Left forelimb (tissue), 1 donor: Measurements from ENCODE around the gene CHGA.

Experiments used
- DNase-seq: peaks from one replicate; pipeline ENCODE4 v3.0.0-alpha.2; 2018; ENCODE audit warnings: low spot score

Gene CHGA

GRCh38 chr14:92930737-92931602 is 8.0 kb downstream of the CHGA start:
- no peak for DNase-seq

- DNase-seq = no peak
These were observed 8.9 kb downstream of the CHGA start for GRCh38 chr14:92931681-92932447.

DNA sequence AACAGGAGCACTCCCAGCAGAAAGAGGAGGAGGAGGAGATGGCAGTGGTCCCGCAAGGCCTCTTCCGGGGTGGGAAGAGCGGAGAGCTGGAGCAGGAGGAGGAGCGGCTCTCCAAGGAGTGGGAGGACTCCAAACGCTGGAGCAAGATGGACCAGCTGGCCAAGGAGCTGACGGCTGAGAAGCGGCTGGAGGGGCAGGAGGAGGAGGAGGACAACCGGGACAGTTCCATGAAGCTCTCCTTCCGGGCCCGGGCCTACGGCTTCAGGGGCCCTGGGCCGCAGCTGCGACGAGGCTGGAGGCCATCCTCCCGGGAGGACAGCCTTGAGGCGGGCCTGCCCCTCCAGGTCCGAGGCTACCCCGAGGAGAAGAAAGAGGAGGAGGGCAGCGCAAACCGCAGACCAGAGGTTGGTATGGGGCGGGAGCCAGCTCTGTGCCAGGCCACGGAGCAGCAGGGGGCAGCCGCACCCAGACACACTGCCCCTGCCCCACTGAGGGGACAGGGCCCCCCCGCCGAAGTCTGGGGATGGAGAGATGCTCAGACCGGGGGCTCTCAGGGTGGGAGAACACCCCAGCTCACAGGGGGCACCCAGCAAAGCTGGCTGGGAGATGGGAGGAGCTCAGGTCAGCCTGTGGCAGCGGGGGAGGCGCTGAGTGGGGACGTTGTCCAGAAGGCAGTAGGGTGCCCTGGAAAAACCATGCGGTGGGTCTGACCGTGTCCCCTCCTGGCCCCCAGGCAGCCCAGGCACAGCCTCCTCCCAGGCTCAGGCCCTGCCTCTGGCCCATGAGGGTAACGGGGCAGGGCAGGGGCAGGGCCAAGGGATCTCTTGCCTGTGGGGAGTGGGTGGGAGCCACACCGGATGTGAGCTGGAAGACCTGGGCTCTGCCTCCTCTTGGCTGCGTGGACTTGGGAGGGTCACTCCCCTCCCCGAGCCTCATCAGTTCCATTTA is 9.8 kb downstream of the CHGA start:
- no peak for DNase-seq

- no peak for DNase-seq
These were observed 10.5 kb downstream of the CHGA start for GRCh38 chr14:92933481-92933880.

GRCh38 chr14:92934196-92935085 is 11.5 kb downstream of the CHGA start:
- DNase-seq = no peak

DNA sequence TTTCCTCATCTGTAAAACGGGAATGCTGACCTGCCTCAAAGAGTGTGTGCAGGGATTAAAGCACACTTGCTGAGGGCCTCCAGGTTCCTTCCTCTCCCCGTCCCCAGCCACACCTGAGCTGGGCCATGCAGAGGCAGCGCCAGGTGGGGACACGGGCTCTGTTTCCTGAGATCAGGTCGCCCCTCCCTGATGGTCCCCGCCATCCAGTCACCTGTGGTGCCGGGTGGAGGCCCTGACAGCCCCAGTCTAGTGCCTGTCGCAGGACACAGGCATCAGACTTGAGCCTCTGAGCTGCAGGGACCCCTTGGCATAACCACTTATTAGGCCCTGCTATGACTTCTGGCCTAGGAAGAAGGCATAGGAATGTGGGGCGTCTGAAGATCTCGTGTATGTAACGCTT is 12.5 kb downstream of the CHGA start:
- no peak for DNase-seq

DNA sequence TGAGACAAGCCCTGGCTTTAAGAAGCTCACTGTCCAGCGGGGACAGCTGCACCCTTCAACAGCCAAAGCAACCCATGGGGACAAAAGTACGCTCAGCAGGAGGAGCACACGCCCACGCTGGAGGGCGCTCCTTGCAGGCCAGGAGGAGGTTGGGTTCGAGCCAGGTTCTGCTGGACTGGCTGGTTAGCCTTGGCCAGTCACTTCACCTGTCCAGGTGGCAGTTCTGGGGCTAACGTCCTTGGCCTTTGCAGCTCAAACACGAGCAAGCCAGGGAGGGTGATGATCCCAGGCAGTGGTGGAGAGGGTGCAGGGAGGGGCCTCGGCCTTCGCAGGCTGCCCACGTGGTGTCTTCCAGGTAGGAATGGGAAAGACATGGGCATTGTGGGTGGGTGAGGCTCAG is 13.1 kb downstream of the CHGA start:
- no peak for DNase-seq

GRCh38 chr14:92937051-92937937 is 14.3 kb downstream of the CHGA start:
- DNase-seq = no peak

GRCh38 chr14:92938235-92938875 is 15.4 kb downstream of the CHGA start:
- DNase-seq = no peak

DNA sequence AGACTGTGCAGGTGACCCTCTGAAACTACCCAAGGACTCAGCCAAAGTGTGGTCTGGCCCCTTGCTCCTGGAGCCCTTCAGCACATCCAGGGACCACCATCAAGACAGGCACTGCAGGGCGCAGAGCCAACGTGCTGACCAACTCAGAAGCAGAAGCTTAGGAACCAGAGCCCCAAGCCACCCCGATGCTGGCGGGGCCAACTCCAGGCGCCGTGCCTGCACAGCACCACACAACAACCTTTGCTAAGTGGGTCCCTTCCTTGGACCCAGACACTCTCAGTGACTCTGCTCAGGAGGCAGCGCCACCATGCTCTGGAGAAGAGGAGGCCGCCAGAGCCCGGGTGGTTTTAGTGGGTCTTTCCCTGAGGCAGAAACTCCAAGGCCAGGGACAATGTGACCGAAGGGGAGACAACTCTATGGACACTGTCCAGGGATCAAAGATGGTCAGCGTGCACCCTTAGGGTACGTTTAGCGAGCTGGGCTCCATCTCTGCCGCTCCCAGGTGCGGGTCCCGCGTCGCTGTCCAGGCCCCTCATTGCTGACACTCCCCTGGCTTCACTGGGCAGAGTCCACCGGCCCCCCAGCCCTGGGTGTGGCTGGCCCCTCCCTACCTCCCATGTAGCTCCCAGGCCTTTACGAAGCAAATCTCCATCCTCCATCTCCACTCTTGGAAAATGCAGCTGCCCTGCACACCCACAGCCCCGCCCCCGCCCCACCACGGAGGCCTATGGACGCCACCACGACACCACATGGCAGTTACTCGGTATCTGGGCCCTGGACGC is 16.1 kb downstream of the CHGA start:
- no peak for DNase-seq

DNA sequence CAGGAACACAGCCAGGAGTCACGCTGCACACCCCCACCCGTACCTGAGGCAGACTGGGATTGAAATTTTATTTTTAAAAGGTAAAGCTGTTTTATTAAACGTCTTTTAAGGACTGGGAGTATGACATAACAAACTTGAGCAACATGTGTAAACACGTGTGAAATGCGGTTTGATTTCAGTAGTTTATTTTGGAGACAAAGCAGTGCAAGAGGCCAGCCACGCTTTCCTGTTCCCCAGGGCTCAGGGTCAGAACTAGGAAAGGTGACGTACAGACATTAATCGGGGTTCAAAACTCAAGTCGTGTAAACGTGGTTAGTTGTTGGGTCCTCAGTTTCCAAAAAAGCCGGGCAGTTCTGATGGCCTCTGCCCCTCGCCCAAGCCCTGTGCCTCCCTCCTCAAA is 16.7 kb downstream of the CHGA start:
- no peak for DNase-seq

GRCh38 chr14:92940543-92940942 is 17.6 kb downstream of the CHGA start:
- no peak for DNase-seq

DNA sequence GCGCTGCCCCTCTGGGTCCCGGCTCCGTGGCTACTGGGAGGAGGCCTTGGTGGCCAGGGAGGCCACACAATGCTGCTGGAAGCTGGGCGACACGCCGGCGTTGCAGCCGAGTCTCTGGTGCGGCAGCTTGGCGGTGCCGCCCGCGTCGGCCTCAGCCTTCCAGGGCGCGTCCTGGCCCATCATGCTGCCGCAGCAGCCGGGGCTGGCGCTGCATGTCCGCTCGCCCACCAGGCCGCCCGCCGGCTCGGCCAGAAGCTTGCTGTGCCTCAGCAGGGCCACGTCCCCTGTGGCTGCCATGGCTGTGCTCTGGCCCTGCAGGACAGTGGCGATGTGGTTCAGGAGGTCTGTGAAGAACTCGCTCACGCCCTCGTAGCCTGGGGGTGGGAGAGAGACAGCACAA is 18.6 kb downstream of the CHGA start:
- DNase-seq = no peak

GRCh38 chr14:92942136-92942535 is 19.2 kb downstream of the CHGA start:
- DNase-seq = no peak

DNA sequence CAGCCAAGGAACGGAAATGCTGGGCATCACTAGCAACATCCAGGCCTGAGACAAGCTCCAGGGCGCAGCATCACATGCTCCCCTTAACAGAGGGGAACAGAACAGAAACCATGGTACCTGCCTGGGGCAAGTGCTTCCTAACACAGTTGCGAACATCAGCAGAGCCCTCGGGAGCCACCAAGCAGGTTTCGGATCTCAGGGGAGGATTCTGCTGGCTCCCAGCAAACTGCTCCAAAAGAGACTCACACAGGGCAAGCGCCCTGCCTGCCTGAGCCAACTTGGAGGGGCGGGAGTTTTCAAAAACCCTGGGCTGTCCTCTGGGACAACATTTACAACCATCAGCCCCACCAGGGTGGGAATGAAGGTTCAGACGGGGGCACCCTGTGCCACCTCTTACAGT is 19.6 kb downstream of the CHGA start:
- no peak for DNase-seq

GRCh38 chr14:92942976-92943710 is 20.2 kb downstream of the CHGA start:
- DNase-seq = no peak

- DNase-seq = no peak
These were observed 21.1 kb downstream of the CHGA start for GRCh38 chr14:92943855-92944570.
